ENCODE data around the gene KCNT2. TPM values are rescaled to one million over a fixed set of nuclear protein-coding genes. Genes with fewer than 3 reads are reported as not detected.

Gene KCNT2
- total RNA-seq, 6 donors from 2014 or later = 2.7 to 9.9 (median 5.9) TPM

- no peaks in the 10 kb centered on the region for H3K4me1 ChIP-seq
- no peaks in the 10 kb centered on the region for H3K27me3 ChIP-seq
- H3K4me3 ChIP-seq = no peak overlapping the region
- H3K27ac ChIP-seq = no peak overlapping the region
- no peaks in the 10 kb centered on the region for H3K9me3 ChIP-seq
- DNase-seq (no peak), ATAC-seq (ENCODE audit: low FRiP score in 2 of 2) (no peak)
- no peaks in the 10 kb centered on the region for H3K36me3 ChIP-seq
- TF ChIP-seq POLR2A (IDR thresholded peaks at IDR 0.05) = no peak
- TF ChIP-seq EP300 (IDR thresholded peaks at IDR 0.05) = no peak
- TF ChIP-seq POLR2AphosphoS5 (IDR thresholded peaks at IDR 0.05) = no peak
- no peak for TF ChIP-seq CTCF (IDR thresholded peaks at IDR 0.05)
Observed at GRCh38 chr1:196444634-196445033, 163.6 kb downstream of the KCNT2 start.

GRCh38 chr1:196442366-196442765, 165.9 kb downstream of the KCNT2 start:
- DNase-seq (no peak), ATAC-seq (ENCODE audit: low FRiP score in 2 of 2) (no peak)
- no peaks in the 10 kb centered on the region for H3K9me3 ChIP-seq
- 90 to 97% methylated on average over 3 of the region's 3 CpGs for WGBS, 2 donors
- H3K36me3 ChIP-seq = no peaks in the 10 kb centered on the region
- H3K4me1 ChIP-seq = no peaks in the 10 kb centered on the region
- H3K4me3 ChIP-seq = no peak overlapping the region
- no peak overlapping the region for H3K27ac ChIP-seq
- TF ChIP-seq POLR2AphosphoS5 (IDR thresholded peaks at IDR 0.05) (no peak), EP300 (IDR thresholded peaks at IDR 0.05) (no peak), POLR2A (IDR thresholded peaks at IDR 0.05) (no peak), CTCF (IDR thresholded peaks at IDR 0.05) (no peak)
- H3K27me3 ChIP-seq = no peaks in the 10 kb centered on the region

- no peak for DNase-seq
- Histone ChIP-seq H3K9me3 (no peaks in the 10 kb centered on the region), H3K27ac (no peak overlapping the region), H3K27me3 (no peaks in the 10 kb centered on the region), H3K4me1 (no peaks in the 10 kb centered on the region), H3K36me3 (no peaks in the 10 kb centered on the region), H3K4me3 (no peak overlapping the region)
- no peak for ATAC-seq (ENCODE audit: low FRiP score in 2 of 2)
- WGBS, 2 donors = 81 to 86% methylated on average over 1 of the region's 1 CpG
- no peak for TF ChIP-seq POLR2AphosphoS5 (IDR thresholded peaks at IDR 0.05)
- TF ChIP-seq POLR2A (IDR thresholded peaks at IDR 0.05) = no peak
- no peak for TF ChIP-seq CTCF (IDR thresholded peaks at IDR 0.05)
- TF ChIP-seq EP300 (IDR thresholded peaks at IDR 0.05) = no peak
Observed at GRCh38 chr1:196440711-196441110, 167.5 kb downstream of the KCNT2 start.

- H3K27ac ChIP-seq = no peak overlapping the region
- no peak for TF ChIP-seq POLR2AphosphoS5 (IDR thresholded peaks at IDR 0.05)
- no peak for TF ChIP-seq CTCF (IDR thresholded peaks at IDR 0.05)
- no peak for TF ChIP-seq POLR2A (IDR thresholded peaks at IDR 0.05)
- no peak for TF ChIP-seq EP300 (IDR thresholded peaks at IDR 0.05)
- no peak for ATAC-seq (ENCODE audit: low FRiP score in 2 of 2)
- WGBS, 2 donors = 33% methylated on average over 2 of the region's 2 CpGs
- DNase-seq = no peak
- H3K4me1 ChIP-seq = no peaks in the 10 kb centered on the region
- no peaks in the 10 kb centered on the region for H3K27me3 ChIP-seq
- H3K4me3 ChIP-seq = no peak overlapping the region
- H3K36me3 ChIP-seq = no peaks in the 10 kb centered on the region
- no peaks in the 10 kb centered on the region for H3K9me3 ChIP-seq
Observed at GRCh38 chr1:196438329-196438728, 169.9 kb downstream of the KCNT2 start.

GRCh38 chr1:196437671-196438070, 170.6 kb downstream of the KCNT2 start:
- no peaks in the 10 kb centered on the region for H3K36me3 ChIP-seq
- TF ChIP-seq CTCF (IDR thresholded peaks at IDR 0.05) = no peak
- no peak for TF ChIP-seq EP300 (IDR thresholded peaks at IDR 0.05)
- TF ChIP-seq POLR2A (IDR thresholded peaks at IDR 0.05) = no peak
- TF ChIP-seq POLR2AphosphoS5 (IDR thresholded peaks at IDR 0.05) = no peak
- no peak for DNase-seq

More at GRCh38 chr1:196437671-196438070, 170.6 kb downstream of the KCNT2 start:
- Histone ChIP-seq H3K27ac (no peak overlapping the region), H3K4me1 (no peaks in the 10 kb centered on the region), H3K9me3 (no peaks in the 10 kb centered on the region), H3K4me3 (no peak overlapping the region), H3K27me3 (no peaks in the 10 kb centered on the region)
- no peak for ATAC-seq (ENCODE audit: low FRiP score in 2 of 2)
